GM21515 (cell line): Measurements from ENCODE around the gene NELFE.
A peak's percentile ranks its signal among the peaks of the same experiment; 100 is the strongest.
"Not testable (repeated sequence)": the region's sequence is repeated elsewhere in the genome, so short reads cannot be mapped to it uniquely, and the experiment has no call there.

Experiments
- ATAC-seq: cut with Tn5 transposase; IDR thresholded peaks from one replicate; pipeline ENCODE4 v1.9.1; 2021; ENCODE audit not compliant: unreplicated experiment

Gene NELFE

DNA sequence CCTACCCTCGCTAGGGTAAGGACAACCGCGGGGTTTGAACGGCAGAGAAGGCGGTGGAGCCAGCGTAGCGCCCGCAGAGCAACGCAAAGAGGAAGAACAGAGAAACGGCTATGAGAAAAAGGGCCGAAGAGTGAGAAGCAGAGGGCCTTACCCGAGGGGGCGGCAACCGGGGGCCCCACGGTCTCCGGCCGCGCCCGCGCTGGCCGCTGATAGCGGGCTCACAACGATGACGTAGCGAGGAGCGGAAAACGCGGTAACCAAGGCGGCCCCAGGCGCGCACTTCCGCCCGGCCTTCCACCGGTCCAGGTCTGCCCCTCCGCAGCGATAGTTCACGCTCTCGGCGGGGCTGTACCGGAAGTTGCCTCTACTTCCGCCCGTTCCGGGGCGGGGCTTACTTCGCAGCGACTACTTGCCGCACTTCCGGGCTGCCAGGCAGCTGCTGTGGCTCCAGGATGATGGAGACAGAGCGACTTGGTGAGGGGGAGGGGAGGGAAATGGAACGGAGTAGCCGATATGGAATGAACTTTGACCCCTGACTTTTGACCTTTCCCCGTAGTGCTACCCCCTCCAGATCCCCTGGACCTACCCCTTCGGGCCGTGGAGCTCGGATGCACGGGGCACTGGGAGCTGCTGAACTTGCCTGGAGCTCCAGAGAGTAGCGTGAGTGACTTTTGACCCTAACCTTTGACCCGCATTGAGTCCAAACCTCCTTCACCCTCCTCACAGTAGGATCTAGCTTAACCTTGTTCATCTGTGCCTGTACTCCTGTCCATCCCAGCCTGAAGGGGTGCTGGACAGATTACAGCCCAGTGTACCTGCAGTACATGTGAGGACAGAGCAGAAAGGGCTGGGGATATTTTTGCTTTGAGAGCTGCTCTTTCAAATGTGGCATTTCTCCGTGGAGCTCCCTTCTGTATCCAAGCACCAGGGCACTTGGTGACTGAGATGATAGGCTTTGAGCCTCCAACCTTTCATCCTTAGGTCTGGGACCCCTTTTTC lies at the start of gene NELFE, which contains the start of gene SKIC2:
Gene NELFE (minus strand): TSS at position 231 of the 999 bp plus-strand sequence. CDS start 525 bp downstream, outside the sequence.
Gene SKIC2 (plus strand): TSS at position 435 of the 999 bp plus-strand sequence. CDS start 18 bp downstream, at position 453.
- ATAC-seq: peak; percentile 88

- ATAC-seq: not testable (repeated sequence)
Measured at GRCh38 chr6:32008037-32008436, 49.3 kb upstream of the NELFE start.

- not testable (repeated sequence) for ATAC-seq
Measured at GRCh38 chr6:32007086-32007485, 48.3 kb upstream of the NELFE start.

- ATAC-seq: not testable (repeated sequence)
Measured at GRCh38 chr6:32005991-32006529, 47.3 kb upstream of the NELFE start.

GRCh38 chr6:32005538-32005880 lies 46.7 kb upstream of the NELFE start:
- ATAC-seq: not testable (repeated sequence)

DNA sequence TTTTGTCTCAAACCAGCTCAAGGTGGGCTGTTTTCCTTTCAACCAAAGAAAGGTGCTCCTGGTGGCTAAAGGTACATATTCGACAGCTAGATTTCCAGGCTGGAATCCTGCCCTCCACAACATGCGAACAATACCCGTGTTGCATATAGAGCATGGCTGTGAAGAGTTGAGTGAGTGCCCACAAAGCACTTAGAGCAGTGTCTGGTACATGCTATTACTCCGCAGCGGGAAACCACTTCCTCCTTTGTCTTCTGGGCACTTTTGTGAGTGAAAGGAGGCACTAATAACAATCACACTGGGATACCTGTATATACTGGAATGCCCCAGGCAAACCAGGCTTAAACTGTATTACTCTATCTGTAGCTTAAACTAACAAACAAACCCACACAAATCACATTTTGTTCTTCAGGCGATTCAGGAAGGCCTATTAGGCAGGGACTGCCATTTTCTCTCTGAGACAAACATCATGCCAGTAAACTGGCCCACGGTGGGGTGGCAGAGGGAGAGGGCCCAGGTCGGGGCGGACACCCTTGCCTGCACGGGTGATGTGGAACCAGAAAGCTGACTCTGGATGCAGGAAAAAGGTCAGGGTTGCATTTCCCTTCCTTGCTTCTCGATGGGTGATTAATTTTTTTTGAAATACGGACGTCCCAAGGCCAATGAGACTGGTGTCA lies 46.2 kb upstream of the NELFE start:
- not testable (repeated sequence) for ATAC-seq

DNA sequence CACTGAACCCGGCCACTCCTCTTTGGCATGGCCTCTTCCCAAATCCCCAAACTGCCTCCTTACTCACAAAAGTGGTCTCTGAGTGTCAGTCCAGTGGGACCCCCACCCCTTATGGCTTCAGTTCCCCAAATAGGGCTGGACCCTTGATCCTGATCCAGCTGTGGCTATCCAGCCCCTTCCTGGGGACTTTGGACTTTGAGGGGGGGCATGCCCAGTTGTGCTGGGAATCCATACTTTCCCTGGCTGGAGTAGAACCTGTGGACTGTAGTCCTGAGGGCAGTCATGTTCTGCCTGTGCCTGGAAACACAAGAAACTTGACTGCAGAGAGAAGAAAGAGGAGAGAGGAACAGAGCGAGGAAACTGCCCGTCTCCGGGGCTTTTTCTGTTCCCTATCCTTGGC lies 45.6 kb upstream of the NELFE start:
- ATAC-seq: not testable (repeated sequence)

GRCh38 chr6:32003301-32003700 lies 44.5 kb upstream of the NELFE start:
- ATAC-seq: not testable (repeated sequence)

DNA sequence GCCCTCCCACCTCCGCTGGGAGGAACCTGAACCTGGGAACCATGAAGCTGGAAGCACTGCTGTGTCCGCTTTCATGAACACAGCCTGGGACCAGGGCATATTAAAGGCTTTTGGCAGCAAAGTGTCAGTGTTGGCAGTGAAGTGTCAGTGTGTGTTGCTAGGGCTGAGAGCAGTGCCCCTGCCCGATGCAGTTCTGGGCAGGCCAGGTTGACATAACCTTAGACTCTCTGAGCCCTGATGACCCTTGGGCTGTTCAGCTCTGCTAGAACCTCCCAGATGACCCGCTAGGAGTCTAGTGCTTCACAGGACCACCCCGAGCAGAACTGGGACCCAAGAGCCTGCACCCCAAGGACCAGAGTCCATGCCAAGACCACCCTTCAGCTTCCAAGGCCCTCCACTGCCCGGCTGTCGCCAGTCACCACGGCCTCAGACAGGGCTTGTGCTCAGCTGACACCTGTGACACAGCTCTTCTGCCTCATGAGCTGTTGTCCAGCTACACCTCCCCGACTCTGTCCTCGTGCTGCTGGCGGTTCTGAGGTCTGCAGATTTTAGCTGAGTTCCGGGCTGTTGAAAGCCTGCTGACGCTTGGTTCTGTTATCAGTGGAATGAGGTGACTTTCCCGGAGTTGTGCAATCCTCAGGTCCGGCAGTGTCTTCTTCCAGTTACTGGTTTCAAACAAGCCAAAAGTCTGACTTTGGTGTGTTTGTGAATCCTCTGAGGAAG lies 43.9 kb upstream of the NELFE start:
- not testable (repeated sequence) for ATAC-seq

- ATAC-seq: not testable (repeated sequence)
Measured at GRCh38 chr6:31996385-31996784, 37.6 kb upstream of the NELFE start.

DNA sequence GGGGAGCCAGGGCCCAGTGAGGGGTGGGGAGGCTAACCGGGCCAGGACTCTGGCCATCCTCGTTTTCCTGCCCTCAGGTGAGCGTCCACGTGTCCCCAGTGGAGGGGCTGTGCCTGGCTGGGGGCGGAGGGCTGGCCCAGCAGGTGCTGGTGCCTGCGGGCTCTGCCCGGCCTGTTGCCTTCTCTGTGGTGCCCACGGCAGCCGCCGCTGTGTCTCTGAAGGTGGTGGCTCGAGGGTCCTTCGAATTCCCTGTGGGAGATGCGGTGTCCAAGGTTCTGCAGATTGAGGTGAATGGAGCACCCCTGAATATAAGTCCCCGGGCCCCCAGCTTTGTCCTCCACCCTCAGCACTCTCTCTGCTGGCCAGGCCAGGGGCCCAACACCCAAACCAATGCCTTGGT lies 35.6 kb upstream of the NELFE start:
- ATAC-seq: not testable (repeated sequence)

DNA sequence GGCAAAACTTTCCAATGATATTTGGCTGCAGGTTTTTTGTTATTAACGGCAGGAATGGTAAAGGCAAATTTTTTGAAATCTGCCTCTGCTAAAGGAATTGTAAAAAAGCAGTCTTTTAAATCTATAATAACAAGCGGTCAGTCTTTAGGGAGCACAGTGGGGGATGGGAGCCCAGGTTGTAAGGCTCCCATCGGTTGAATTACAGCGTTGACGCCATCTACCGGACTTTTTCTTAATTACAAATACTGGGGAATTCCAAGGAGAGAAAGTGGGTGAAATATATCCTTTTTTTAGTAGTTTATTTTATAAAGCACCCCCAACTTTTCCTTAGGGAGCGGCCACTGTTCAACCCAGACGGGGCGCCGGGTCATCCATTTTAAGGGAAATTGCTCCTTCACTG lies 30.6 kb upstream of the NELFE start:
- ATAC-seq: not testable (repeated sequence)

- not testable (repeated sequence) for ATAC-seq
Measured at GRCh38 chr6:31981744-31982143, 23.0 kb upstream of the NELFE start, which contains the start of gene C4A. Gene C4A, plus strand, starts transcription at chr6:31982057. Its CDS starts 51 bp downstream, at chr6:31982108.

GRCh38 chr6:31980998-31981397 lies 22.2 kb upstream of the NELFE start:
- ATAC-seq: not testable (repeated sequence)

DNA sequence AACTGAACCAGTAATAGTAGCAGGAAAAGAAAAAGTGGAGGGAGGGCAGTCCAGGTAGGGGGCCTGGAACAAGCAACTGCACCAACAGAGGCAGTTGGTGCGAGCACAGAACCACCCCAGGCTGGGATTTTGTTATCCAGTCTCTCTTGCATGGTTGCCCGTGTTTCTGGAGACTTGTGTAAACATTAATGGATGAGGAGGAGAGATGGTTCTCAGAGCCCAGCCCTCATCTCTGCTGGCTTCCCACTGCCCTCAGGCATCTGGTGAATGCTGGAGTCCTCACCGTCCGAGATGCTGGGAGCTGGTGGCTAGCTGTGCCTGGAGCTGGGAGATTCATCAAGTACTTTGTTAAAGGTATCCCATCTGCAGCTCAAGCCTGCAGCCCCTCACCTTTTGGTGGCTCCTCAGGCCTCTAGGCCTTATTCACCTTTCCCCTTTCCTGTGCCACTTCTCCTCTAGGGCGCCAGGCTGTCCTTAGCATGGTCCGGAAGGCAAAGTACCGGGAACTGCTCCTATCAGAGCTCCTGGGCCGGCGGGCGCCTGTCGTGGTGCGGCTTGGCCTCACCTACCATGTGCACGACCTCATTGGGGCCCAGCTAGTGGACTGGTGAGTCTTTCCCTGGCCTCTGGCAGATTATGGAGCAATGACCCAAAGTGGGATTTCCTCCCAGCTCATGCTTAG lies 21.6 kb upstream of the NELFE start:
- not testable (repeated sequence) for ATAC-seq

DNA sequence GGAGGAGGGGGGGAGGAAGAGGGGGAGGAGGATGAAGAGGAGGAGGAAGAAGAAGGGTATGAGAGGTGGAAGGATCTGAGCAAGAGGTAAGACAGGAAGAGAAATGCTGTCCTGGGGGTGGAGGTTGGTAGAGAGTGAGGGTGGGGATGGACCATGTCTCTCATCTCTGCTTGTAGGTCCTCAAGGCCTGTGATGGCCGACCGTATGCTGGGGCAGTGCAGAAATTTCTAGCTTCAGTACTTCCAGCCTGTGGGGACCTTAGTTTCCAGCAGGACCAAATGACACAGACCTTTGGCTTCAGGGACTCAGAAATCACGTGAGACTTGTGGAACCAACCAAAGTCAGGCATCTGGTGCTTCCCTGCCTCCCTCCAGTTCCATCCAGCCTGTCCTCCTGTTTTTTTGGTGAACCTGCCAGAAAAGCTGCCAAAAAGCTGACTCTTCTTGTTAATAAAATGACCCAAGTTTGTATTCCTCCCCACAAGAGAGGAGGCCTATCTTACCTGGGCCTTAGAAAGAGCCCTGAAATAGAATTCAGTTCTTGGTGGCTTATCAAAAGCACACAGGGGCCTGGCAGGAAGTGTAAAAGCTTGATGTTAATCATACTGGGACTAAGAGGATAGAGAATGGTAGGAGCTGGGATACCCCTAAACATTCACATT lies 20.6 kb upstream of the NELFE start:
- ATAC-seq: no peak

DNA sequence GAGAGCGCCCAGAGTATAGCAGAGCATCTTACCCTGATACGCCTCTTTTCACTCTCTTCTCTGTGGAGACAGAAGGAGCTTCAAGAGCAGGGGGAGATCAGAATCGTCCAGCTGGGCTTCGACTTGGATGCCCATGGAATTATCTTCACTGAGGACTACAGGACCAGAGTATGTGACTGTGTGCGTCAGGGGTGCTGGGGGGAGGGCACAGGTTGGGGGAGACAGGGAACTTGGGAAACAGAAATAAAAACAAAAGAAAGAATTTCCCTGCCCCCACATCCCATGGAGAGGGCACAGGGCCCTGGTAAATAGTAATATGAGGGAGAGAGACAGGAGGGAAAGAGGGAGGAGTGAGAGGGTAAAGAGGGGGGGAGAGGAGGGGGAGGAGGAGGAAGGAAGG lies 20.1 kb upstream of the NELFE start:
- no peak for ATAC-seq

GRCh38 chr6:31977816-31978431 lies 19.2 kb upstream of the NELFE start:
- no peak for ATAC-seq

GRCh38 chr6:31976065-31976464 lies 17.3 kb upstream of the NELFE start:
- not testable (repeated sequence) for ATAC-seq
